H54 (cell line): ENCODE results near the gene TOPORS.
"Not testable (repeated sequence)": the region's sequence is repeated elsewhere in the genome, so short reads cannot be mapped to it uniquely, and the experiment has no call there.

ENCODE experiments used
- DNase-seq: peaks from one replicate; pipeline ENCODE4 v3.0.0; 2011; ENCODE audit warnings: low spot score, mixed read lengths; ENCODE audit not compliant: insufficient read length
- FAIRE-seq: peaks from 3 replicates; lab custom pipeline; 2011; peaks lifted over from hg19 to GRCh38; lab: Jason Lieb, UNC
- POLR2A ChIP-seq: IDR thresholded peaks from 2 replicates; pipeline ENCODE4 v1.6.1; 2011; ENCODE audit warnings: low read depth, mild to moderate bottlenecking, low read length

TOPORS gene

GRCh38 chr9:32552172-32552872 lies at the start of gene TOPORS, which contains the start of gene SMIM27:
TSS of gene TOPORS (minus strand) at chr9:32552586. CDS start at chr9:32552436, 150 bp downstream.
TSS of gene SMIM27 (plus strand) at chr9:32552327. CDS start at chr9:32552435, 108 bp downstream.
- FAIRE-seq (no peak), DNase-seq (peak; percentile 49)
- TF ChIP-seq POLR2A, result peak; percentile 54

- not testable (repeated sequence) for DNase-seq, FAIRE-seq
Measured at GRCh38 chr9:32599021-32599420, 46.6 kb upstream of the TOPORS start.

DNA sequence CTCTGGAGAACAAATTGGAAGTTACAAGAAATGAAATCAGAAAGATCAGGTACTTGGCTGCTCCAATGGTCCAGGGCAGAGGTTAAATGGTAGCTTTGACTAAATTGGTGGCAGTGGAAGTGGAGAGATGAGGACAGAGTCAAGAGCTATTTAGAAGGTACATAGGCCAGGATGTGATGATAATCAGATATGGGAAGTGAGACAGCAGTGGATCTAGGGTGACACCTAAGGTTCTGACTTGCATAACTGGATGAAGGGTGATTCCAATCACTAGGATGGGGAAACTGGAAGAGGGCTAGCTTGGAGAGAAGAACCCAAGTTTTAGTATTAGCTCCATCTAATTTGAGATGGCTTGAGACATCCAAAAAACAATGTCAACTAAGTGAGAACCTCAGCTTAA lies 44.5 kb upstream of the TOPORS start:
- no peak for TF ChIP-seq POLR2A
- FAIRE-seq (no peak), DNase-seq (no peak)

- DNase-seq (no peak), FAIRE-seq (no peak)
- TF ChIP-seq POLR2A, result no peak
Measured at GRCh38 chr9:32596096-32596865, 43.9 kb upstream of the TOPORS start.

- FAIRE-seq, result no peak
- DNase-seq, result no peak
- no peak for TF ChIP-seq POLR2A
Measured at GRCh38 chr9:32590898-32591297, 38.5 kb upstream of the TOPORS start.

DNA sequence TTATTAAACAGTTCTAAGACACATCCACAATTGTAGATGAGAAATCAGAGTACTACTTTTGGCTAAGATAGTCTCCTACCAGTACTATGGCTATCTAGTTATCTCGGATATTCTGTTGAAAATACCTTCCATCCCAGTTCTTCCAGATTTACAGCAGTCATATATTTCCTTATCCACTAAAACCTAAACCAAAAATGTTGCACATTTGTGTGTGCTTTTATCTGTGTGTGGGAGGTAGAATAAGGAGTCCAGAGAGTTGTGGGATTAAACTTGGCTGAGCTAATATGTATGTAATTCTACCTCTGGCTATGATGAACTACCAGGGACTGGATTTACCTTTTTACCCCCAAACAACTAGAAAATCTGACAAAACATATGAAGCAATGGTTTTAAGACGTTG lies 38.1 kb upstream of the TOPORS start:
- DNase-seq (no peak), FAIRE-seq (no peak)
- no peak for TF ChIP-seq POLR2A

- TF ChIP-seq POLR2A, result no peak
- no peak for DNase-seq
- FAIRE-seq, result peak; percentile 23
Measured at GRCh38 chr9:32589083-32589723, 36.8 kb upstream of the TOPORS start.

- no peak for TF ChIP-seq POLR2A
- DNase-seq (no peak), FAIRE-seq (no peak)
Measured at GRCh38 chr9:32587901-32588300, 35.5 kb upstream of the TOPORS start.

DNA sequence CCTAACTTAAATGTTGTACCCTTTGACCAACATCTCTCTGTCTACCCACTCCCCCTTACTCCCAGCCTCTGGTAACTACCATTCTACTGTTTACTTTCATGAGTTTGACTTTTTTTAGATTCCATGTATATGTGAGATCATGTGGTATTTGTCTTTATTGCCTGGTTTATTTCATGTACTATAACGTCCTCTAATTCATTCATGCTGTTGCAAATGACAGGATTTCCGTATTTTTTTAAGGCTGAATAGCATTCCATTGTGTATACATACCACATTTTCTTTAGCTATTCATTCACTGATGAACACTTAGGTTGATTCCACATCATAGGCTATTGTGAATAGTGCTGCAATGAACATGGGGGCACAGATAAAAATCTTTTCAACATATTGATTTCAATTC lies 32.4 kb upstream of the TOPORS start:
- no peak for TF ChIP-seq POLR2A
- FAIRE-seq, result no peak

GRCh38 chr9:32581512-32582143 lies 29.2 kb upstream of the TOPORS start:
- DNase-seq (no peak), FAIRE-seq (peak; percentile 43)
- TF ChIP-seq POLR2A, result no peak

More for the DNA sequence above, 32.4 kb upstream of the TOPORS start:
- no peak for DNase-seq

GRCh38 chr9:32580631-32581300 lies 28.4 kb upstream of the TOPORS start:
- DNase-seq, result no peak
- FAIRE-seq, result no peak
- TF ChIP-seq POLR2A, result no peak

DNA sequence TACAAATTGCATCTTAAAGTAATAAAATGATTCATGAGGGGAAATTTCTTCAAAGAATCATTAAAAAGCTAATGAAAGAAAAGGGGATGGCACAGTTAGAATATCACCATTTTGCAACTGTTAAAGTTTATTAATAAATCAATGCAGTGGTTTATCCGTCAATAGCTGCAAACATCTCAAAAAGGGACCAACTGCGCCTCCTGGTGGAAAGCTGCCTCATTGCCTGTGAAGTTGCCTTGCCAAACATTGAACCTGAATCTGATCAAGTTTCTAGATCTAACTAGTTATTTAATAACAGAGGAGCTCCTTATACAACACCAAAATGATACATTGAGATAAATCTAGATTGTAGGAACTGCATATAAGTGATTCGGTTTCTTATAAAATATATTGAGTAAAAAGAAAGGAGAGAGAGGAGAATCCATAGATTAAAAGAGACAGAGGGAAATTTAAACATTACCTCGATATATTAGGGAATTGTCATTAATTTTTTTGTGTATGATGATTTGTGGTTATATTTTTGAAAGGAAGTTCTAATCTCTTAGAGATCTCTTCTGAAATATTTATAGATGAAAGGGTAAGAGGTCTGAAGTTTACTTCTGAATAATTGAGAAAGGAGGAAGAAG lies 27.4 kb upstream of the TOPORS start:
- no peak for DNase-seq
- no peak for TF ChIP-seq POLR2A
- FAIRE-seq, result peak; percentile 69

DNA sequence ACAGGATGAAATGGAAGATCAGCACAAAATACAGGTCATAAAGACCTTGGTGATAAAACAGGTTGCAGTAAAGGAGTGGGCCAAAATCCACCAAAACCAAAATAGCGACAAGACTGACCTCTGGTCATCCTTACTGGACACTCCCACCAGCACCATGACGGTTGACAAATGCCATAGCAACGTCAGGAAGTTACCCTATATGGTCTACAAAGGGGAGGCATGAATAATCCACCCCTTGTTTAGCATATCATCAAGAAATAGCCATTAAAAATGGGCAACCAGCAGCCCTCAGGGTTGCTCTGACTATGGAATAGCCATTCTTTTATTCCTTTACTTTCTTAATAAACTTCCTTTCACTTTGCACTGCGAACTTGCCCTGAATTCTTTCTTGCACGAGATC lies 26.6 kb upstream of the TOPORS start:
- no peak for DNase-seq
- FAIRE-seq, result no peak
- TF ChIP-seq POLR2A, result no peak

DNA sequence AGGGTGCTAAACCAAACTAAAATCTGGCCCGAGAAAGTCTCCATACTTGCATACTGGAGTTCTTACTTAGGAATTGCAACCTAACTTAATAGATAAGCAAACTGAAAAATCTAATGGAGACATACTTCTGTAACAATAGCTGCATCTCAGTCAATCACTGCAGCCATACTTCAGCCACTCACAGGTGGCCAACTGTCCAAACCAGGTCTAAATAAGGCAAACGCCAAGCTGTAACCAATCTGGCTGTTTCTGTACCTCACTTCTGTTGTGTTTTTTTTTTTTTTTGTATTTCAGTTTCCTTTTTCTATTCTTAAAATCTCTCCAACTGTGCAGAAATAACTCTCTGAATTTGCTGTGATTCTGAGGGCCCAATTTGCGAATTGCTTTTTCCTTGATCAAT lies 24.9 kb upstream of the TOPORS start:
- FAIRE-seq (no peak), DNase-seq (no peak)
- TF ChIP-seq POLR2A, result no peak
